Measurements from ENCODE around the gene SPACA4. TPM values are rescaled to one million over a fixed set of nuclear protein-coding genes. Genes with fewer than 3 reads are reported as not detected.

SPACA4 gene
- polyA plus RNA-seq, 3 donors: not detected

DNA sequence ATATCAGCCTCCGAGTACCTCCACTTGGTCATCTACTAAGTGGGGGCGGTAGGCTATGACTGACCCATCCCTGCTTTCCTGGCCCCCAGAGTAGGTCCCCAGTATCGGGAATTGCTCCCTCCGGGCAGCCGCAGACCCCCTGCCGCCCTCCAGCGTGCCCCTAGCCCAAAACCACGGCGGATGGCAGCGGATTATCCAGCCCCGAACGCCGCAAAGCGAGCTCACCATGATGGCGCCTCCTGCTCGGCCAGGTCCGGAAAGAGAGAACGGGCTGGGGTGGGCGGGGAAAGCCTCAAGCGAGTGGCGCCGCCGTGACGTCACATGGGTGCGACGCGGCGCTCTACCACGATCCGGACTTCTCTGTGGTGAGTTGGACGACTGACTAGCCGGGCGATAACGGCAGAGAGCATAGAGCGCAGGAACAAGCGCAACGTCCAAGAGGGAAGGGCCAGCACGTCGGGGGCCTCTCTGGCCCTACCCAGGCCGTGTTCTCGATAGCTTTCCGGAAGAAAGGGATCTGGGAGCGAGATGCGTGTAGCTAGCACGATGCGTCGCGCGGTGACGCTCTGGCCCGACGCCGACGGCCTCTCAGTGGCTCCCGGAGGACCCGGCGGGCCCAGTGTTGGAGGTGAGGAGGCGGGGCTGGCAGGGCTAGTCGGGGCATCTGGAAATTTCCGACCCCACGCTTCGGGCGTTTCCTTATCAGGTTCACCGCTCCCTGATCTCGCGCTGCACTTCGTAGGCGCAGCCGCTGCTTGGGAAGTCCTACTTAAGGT lies 12.6 kb downstream of the SPACA4 start, which contains the start of the genes RPL18 and SPHK2:
TSS of gene RPL18 (minus strand) at position 263 of the 776 bp plus-strand sequence. CDS start at position 228, 35 bp downstream.
TSS of gene SPHK2 (plus strand) at position 591 of the 776 bp plus-strand sequence. CDS start 1,009 bp downstream, outside the sequence.
- DNase-seq: peak; percentile 97 to 99 (median 98)
- peaks cover 27 to 36% of the 10 kb centered on the region in 2 donors for H3K36me3 Mint-ChIP-seq
- H3K27ac ChIP-seq (ENCODE audit: low read depth in 1 of 2, low read length in 2 of 2): peak within 1 kb of the TSS; percentile 82 to 93
- under 1% methylated on average over 69 of the region's 69 CpGs for WGBS (ENCODE audit: insufficient coverage)
- TF ChIP-seq, protein P1, sequence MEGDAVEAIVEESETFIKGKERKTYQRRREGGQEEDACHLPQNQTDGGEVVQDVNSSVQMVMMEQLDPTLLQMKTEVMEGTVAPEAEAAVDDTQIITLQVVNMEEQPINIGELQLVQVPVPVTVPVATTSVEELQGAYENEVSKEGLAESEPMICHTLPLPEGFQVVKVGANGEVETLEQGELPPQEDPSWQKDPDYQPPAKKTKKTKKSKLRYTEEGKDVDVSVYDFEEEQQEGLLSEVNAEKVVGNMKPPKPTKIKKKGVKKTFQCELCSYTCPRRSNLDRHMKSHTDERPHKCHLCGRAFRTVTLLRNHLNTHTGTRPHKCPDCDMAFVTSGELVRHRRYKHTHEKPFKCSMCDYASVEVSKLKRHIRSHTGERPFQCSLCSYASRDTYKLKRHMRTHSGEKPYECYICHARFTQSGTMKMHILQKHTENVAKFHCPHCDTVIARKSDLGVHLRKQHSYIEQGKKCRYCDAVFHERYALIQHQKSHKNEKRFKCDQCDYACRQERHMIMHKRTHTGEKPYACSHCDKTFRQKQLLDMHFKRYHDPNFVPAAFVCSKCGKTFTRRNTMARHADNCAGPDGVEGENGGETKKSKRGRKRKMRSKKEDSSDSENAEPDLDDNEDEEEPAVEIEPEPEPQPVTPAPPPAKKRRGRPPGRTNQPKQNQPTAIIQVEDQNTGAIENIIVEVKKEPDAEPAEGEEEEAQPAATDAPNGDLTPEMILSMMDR (IDR thresholded peaks at IDR 0.05): no peak
- intact Hi-C loops (cut with micrococcal nuclease): loop anchor here (2.0 kb wide), 1 partner anchor 16 kb away; no protein-coding TSS in a partner anchor
- peak within 1 kb of the TSS; percentile 86 for H2AFZ ChIP-seq (ENCODE audit: insufficient read depth, low read depth, low read length, poor library complexity, severe bottlenecking)
- peak within 1 kb of the TSS; percentile 93 for H3K9ac ChIP-seq (ENCODE audit: insufficient read depth, low read length, poor library complexity, severe bottlenecking)
- H3K4me1 Mint-ChIP-seq: peaks cover 57% of the 10 kb centered on the region
- no peaks in the 10 kb centered on the region for H3K27me3 ChIP-seq (ENCODE audit: control insufficient read depth in 2 of 2, insufficient read depth in 2 of 2, low read length in 2 of 2)
- H4K20me1 ChIP-seq (ENCODE audit: insufficient read depth, low read length): peaks cover 41% of the 10 kb centered on the region
- H3K9me3 Mint-ChIP-seq: peaks cover 0 to 3% (median 0%) of the 10 kb centered on the region in 7 donors
- peak within 1 kb of the TSS; percentile 94 to 97 for H3K4me3 Mint-ChIP-seq
- H3K27me3 Mint-ChIP-seq (ENCODE audit: low read depth in 3 of 3): no peaks in the 10 kb centered on the region
- peaks cover 63 to 70% of the 10 kb centered on the region in 2 donors for H3K4me1 ChIP-seq (ENCODE audit: control insufficient read depth in 1 of 2, insufficient read depth in 2 of 2, low read length in 2 of 2)
- H3K36me3 ChIP-seq (replicated peaks in 1 of 2; ENCODE audit: control insufficient read depth in 1 of 2, insufficient read depth in 2 of 2, low read length in 2 of 2): peaks cover 30 to 31% of the 10 kb centered on the region in 2 donors
- H3K27ac Mint-ChIP-seq: peak within 1 kb of the TSS; percentile 95 to 99 (median 98)
- H3K4me3 ChIP-seq (replicated peaks in 1 of 3; ENCODE audit: low read depth in 2 of 3, low read length in 3 of 3): peak within 1 kb of the TSS; percentile 93 to 99 (median 96)
- peaks cover 54% of the 10 kb centered on the region for H3K79me2 ChIP-seq (ENCODE audit: insufficient read depth, low read length)
- peak within 1 kb of the TSS; percentile 96 for H3K4me2 ChIP-seq (replicated peaks; ENCODE audit: extremely low read depth, low read length, poor library complexity, severe bottlenecking)
- H3K9me3 ChIP-seq (replicated peaks in 1 of 2; ENCODE audit: control insufficient read depth in 1 of 2, insufficient read depth in 1 of 2, low read length in 2 of 2): no peaks in the 10 kb centered on the region

DNA sequence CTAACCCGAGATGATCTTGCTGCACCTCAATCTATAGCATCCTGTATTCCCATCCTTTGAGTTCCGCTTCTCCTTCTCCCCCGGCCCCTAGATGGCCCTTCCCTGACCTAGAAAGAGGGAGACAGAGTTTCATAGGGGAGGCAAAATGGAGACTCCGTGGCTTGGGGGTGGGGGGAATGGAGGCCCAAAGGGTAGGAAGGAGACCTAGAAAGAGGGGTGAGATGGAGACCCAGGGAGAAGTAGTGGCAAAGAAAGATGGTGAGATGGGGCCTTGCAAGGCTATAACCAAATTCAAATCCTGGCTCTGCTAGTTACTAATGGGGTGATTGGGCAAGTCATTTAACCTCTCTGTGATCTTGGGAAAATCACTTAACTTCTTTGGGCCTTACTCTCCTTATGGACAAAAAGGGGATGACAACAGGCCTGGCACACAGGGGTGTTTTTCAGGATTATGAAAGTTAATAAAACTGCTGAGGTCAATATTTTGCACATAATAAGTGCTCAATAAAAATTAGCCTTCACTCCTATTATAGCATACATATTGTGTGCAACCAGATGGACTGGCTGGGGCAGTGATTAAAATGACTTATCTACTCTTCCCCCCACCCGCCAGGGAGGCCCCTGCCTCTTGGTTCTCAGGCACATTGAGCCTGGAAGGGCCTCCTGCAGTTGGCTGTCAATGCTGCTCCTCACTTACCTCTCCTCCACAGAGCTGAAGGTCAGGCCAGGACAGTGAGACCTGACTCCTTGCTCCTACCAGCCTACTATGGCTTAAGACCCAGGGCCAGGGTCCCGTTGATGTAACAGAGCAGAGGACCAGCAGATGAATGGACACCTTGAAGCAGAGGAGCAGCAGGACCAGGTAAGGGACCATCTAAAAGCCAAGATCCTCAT lies 13.4 kb downstream of the SPACA4 start:
- Histone ChIP-seq H3K36me3 (replicated peaks in 1 of 2; ENCODE audit: control insufficient read depth in 1 of 2, insufficient read depth in 2 of 2, low read length in 2 of 2) (peaks cover 29% of the 10 kb centered on the region in 2 donors), H3K27ac (ENCODE audit: low read depth in 1 of 2, low read length in 2 of 2) (peak overlapping the region; percentile 82 to 93), H3K27me3 (ENCODE audit: control insufficient read depth in 2 of 2, insufficient read depth in 2 of 2, low read length in 2 of 2) (no peaks in the 10 kb centered on the region), H3K9ac (ENCODE audit: insufficient read depth, low read length, poor library complexity, severe bottlenecking) (peak overlapping the region; percentile 93), H4K20me1 (ENCODE audit: insufficient read depth, low read length) (peaks cover 42% of the 10 kb centered on the region), H3K79me2 (ENCODE audit: insufficient read depth, low read length) (peaks cover 61% of the 10 kb centered on the region), H3K4me2 (replicated peaks; ENCODE audit: extremely low read depth, low read length, poor library complexity, severe bottlenecking) (peak overlapping the region; percentile 96), H3K4me1 (ENCODE audit: control insufficient read depth in 1 of 2, insufficient read depth in 2 of 2, low read length in 2 of 2) (peaks cover 71 to 77% of the 10 kb centered on the region in 2 donors), H2AFZ (ENCODE audit: insufficient read depth, low read depth, low read length, poor library complexity, severe bottlenecking) (peak overlapping the region; percentile 86), H3K9me3 (replicated peaks in 1 of 2; ENCODE audit: control insufficient read depth in 1 of 2, insufficient read depth in 1 of 2, low read length in 2 of 2) (no peaks in the 10 kb centered on the region), H3K4me3 (replicated peaks in 1 of 3; ENCODE audit: low read depth in 2 of 3, low read length in 3 of 3) (peak overlapping the region; percentile 93 to 99 (median 96))
- intact Hi-C loops (cut with micrococcal nuclease): loop anchor here (2.0 kb wide), 1 partner anchor 15 kb away; no protein-coding TSS in a partner anchor
- H3K27ac Mint-ChIP-seq: peak overlapping the region; percentile 95 to 99 (median 98)
- peaks cover 0 to 3% (median 0%) of the 10 kb centered on the region in 7 donors for H3K9me3 Mint-ChIP-seq
- H3K4me1 Mint-ChIP-seq: peaks cover 64% of the 10 kb centered on the region
- TF ChIP-seq, protein P1 (IDR thresholded peaks at IDR 0.05): no peak
- peak in 1 of 3 donors; percentile 52 for DNase-seq
- peak overlapping the region; percentile 92 to 94 for H3K4me3 Mint-ChIP-seq
- no peaks in the 10 kb centered on the region for H3K27me3 Mint-ChIP-seq (ENCODE audit: low read depth in 3 of 3)
- WGBS (ENCODE audit: insufficient coverage): 57% methylated on average over 3 of the region's 6 CpGs
- peaks cover 27 to 33% of the 10 kb centered on the region in 2 donors for H3K36me3 Mint-ChIP-seq
